ENCODE data around the gene MTA3.

DNA sequence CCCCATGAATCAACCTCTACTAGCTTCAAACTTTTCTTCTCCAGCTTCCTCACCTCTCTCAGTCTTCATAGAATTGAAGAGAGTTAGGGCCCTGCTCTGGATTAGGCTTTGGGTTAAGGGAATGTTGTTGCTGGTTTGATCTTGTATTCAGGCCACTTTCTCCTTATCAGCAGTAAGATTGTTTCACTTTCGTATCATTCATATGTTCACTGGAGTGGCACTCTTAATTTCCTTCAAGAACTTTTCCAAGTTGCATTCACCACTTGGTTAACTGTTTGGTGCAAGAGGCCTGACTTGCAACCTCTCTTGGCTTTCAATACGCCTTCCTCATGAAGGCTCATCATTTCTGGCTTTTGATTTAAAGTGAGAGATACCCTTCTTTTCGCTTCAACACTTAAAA lies 172.7 kb downstream of the MTA3 start:
- TF ChIP-seq, protein P1, sequence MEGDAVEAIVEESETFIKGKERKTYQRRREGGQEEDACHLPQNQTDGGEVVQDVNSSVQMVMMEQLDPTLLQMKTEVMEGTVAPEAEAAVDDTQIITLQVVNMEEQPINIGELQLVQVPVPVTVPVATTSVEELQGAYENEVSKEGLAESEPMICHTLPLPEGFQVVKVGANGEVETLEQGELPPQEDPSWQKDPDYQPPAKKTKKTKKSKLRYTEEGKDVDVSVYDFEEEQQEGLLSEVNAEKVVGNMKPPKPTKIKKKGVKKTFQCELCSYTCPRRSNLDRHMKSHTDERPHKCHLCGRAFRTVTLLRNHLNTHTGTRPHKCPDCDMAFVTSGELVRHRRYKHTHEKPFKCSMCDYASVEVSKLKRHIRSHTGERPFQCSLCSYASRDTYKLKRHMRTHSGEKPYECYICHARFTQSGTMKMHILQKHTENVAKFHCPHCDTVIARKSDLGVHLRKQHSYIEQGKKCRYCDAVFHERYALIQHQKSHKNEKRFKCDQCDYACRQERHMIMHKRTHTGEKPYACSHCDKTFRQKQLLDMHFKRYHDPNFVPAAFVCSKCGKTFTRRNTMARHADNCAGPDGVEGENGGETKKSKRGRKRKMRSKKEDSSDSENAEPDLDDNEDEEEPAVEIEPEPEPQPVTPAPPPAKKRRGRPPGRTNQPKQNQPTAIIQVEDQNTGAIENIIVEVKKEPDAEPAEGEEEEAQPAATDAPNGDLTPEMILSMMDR (IDR thresholded peaks at IDR 0.05; ENCODE audit: low read length) = no peak
- TF ChIP-seq EZH2 (IDR thresholded peaks at IDR 0.05; ENCODE audit: borderline replicate concordance, low read length) = no peak

Measured in OCI-LY1 (cell line).